Measurements from ENCODE around the gene C11orf97. TPM values are rescaled to one million over a fixed set of nuclear protein-coding genes. Genes with fewer than 3 reads are reported as not detected.

Gene C11orf97
- total and polyA plus RNA-seq, 9 of the 15 experiments (the other 6 are each of a cell fraction or from before 2014, with no cell fraction given), result not detected

GRCh38 chr11:94567181-94567670 lies 55.0 kb downstream of the C11orf97 start, which contains the start of gene PIWIL4 (continued):
- peak; percentile 19; the same call in 1 of the 2 replicates for TF ChIP-seq CREB3L1 (IDR thresholded peaks at IDR 0.05; ENCODE audit: borderline replicate concordance, low read depth)
- no peak for TF ChIP-seq SREBF2 (CRISPR knock-in tag; IDR thresholded peaks at IDR 0.05)
- TF ChIP-seq ZNF583 (CRISPR knock-in tag; IDR thresholded peaks at IDR 0.05), result peak; percentile 75; the same call in 1 of the 2 replicates
- TF ChIP-seq FOSL1 (tag; conservative IDR thresholded peaks at IDR 0.05), result peak; percentile 48
- no peak for TF ChIP-seq FOXP1 (CRISPR knock-in tag; IDR thresholded peaks at IDR 0.05)
- no peak for TF ChIP-seq POU5F1 (IDR thresholded peaks at IDR 0.05; ENCODE audit: borderline replicate concordance, low read depth, low read length, partially characterized antibody)
- 0 out of 4 replicates have a peak, but pooled peaks of 1 of the 2 experiments have one; percentile 47 for TF ChIP-seq HDAC1 (IDR thresholded peaks at IDR 0.05)
- no peak for TF ChIP-seq ZNF551 (CRISPR knock-in tag; IDR thresholded peaks at IDR 0.05)
- 0 out of 2 replicates have a peak, but pooled peaks have one; percentile 26 for TF ChIP-seq EHMT2 (IDR thresholded peaks at IDR 0.05)
- TF ChIP-seq TCF7 (IDR thresholded peaks at IDR 0.05; ENCODE audit: borderline replicate concordance), result no peak
- TF ChIP-seq FOXK2 (conservative IDR thresholded peaks at IDR 0.05 in 1 of 2, IDR thresholded peaks at IDR 0.05 in 1 of 2; ENCODE audit: low read depth in 2 of 2), result no peak
- TF ChIP-seq ZNF766 (CRISPR knock-in tag; conservative IDR thresholded peaks at IDR 0.05), result peak; percentile 66; the same call in 1 of the 2 replicates
- TF ChIP-seq JUND (IDR thresholded peaks at IDR 0.05; ENCODE audit: borderline replicate concordance, low read depth, low read length), result 0 out of 2 replicates have a peak, but pooled peaks have one; percentile 5
- TF ChIP-seq JUND (tag; IDR thresholded peaks at IDR 0.05; ENCODE audit: borderline replicate concordance, low read depth, low read length), result no peak
- no peak for TF ChIP-seq RFX7 (CRISPR knock-in tag; IDR thresholded peaks at IDR 0.05)
- TF ChIP-seq TFE3 (CRISPR knock-in tag; IDR thresholded peaks at IDR 0.05), result no peak
- TF ChIP-seq PATZ1 (CRISPR knock-in tag; IDR thresholded peaks at IDR 0.05; ENCODE audit: borderline replicate concordance), result no peak
- TF ChIP-seq RREB1 (CRISPR knock-in tag; IDR thresholded peaks at IDR 0.05), result no peak
